HEK293 (cell line): Measurements from ENCODE around the gene PDGFB.

ENCODE experiments used
- GLI2 ChIP-seq: fragments of 450-650 bp; formaldehyde crosslinking; IDR thresholded peaks from 2 replicates; pipeline ENCODE4; 2017; ENCODE audit warnings: missing biosample characterization, missing genetic modification characterization, low read depth, borderline replicate concordance
- INSM2 ChIP-seq: fragments of 450-650 bp; formaldehyde crosslinking; IDR thresholded peaks from 2 replicates; pipeline ENCODE4 v1.5.1; 2016; ENCODE audit warnings: missing biosample characterization, missing genetic modification characterization
- PRDM2 ChIP-seq: fragments of 450-650 bp; formaldehyde crosslinking; IDR thresholded peaks from 2 replicates; pipeline ENCODE4 v1.5.1; 2016; ENCODE audit warnings: missing biosample characterization, missing genetic modification characterization, borderline replicate concordance
- SALL2 ChIP-seq: fragments of 450-650 bp; formaldehyde crosslinking; IDR thresholded peaks from 2 replicates; pipeline ENCODE4 v1.5.0; 2017; ENCODE audit warnings: missing biosample characterization, mild to moderate bottlenecking, missing genetic modification characterization, borderline replicate concordance
- SETDB1 ChIP-seq: IDR thresholded peaks from one replicate; pipeline ENCODE4 v1.6.1; 2017; ENCODE audit warnings: mild to moderate bottlenecking, low read length, moderate library complexity, mixed read lengths; ENCODE audit not compliant: insufficient read length
- ZFHX2 ChIP-seq: fragments of 450-650 bp; formaldehyde crosslinking; conservative IDR thresholded peaks from 2 replicates; pipeline ENCODE4 v1.5.1; 2016; ENCODE audit warnings: missing biosample characterization, missing genetic modification characterization
- ZFP37 ChIP-seq: fragments of 450-650 bp; formaldehyde crosslinking; IDR thresholded peaks from 2 replicates; pipeline ENCODE4 v1.5.1; 2016; ENCODE audit warnings: missing biosample characterization, missing genetic modification characterization
- ZNF114 ChIP-seq: fragments of 450-650 bp; formaldehyde crosslinking; IDR thresholded peaks from 2 replicates; pipeline ENCODE4 v1.5.0; 2017; ENCODE audit warnings: missing biosample characterization, missing genetic modification characterization
- ZNF121 ChIP-seq: fragments of 450-650 bp; formaldehyde crosslinking; IDR thresholded peaks from 2 replicates; pipeline ENCODE4 v1.5.1; 2016; ENCODE audit warnings: missing biosample characterization, missing genetic modification characterization
- ZNF146 ChIP-seq: fragments of 450-650 bp; formaldehyde crosslinking; IDR thresholded peaks from 2 replicates; pipeline ENCODE4 v1.5.1; 2016; ENCODE audit warnings: missing biosample characterization, missing genetic modification characterization
- ZNF2 ChIP-seq: fragments of 450-650 bp; formaldehyde crosslinking; IDR thresholded peaks from 2 replicates; pipeline ENCODE4 v1.5.1; 2016; ENCODE audit warnings: missing biosample characterization, missing genetic modification characterization
- ZNF24 ChIP-seq: fragments of 450-650 bp; formaldehyde crosslinking; IDR thresholded peaks from 2 replicates; pipeline ENCODE4 v1.5.1; 2016; ENCODE audit warnings: missing biosample characterization, missing genetic modification characterization
- ZNF302 ChIP-seq: fragments of 450-650 bp; formaldehyde crosslinking; IDR thresholded peaks from 2 replicates; pipeline ENCODE4 v1.5.1; 2016; ENCODE audit warnings: missing biosample characterization, missing genetic modification characterization, low read depth
- ZNF404 ChIP-seq: fragments of 450-650 bp; formaldehyde crosslinking; IDR thresholded peaks from 2 replicates; pipeline ENCODE4 v1.5.1; 2017; ENCODE audit warnings: missing biosample characterization, missing genetic modification characterization
- ZNF544 ChIP-seq: fragments of 450-650 bp; formaldehyde crosslinking; IDR thresholded peaks from 2 replicates; pipeline ENCODE4 v1.5.0; 2017; ENCODE audit warnings: missing biosample characterization, missing genetic modification characterization
- ZNF548 ChIP-seq: fragments of 450-650 bp; formaldehyde crosslinking; IDR thresholded peaks from 2 replicates; pipeline ENCODE4 v1.5.1; 2016; ENCODE audit warnings: missing biosample characterization, missing genetic modification characterization
- ZNF596 ChIP-seq: fragments of 450-650 bp; IDR thresholded peaks from 2 replicates; pipeline ENCODE4 v1.5.0; 2018; ENCODE audit warnings: missing biosample characterization, mild to moderate bottlenecking, missing genetic modification characterization, moderate library complexity
- ZNF623 ChIP-seq: fragments of 450-650 bp; formaldehyde crosslinking; IDR thresholded peaks from 2 replicates; pipeline ENCODE4 v1.5.1; 2016; ENCODE audit warnings: missing biosample characterization, missing genetic modification characterization
- ZNF639 ChIP-seq: fragments of 450-650 bp; formaldehyde crosslinking; IDR thresholded peaks from 2 replicates; pipeline ENCODE4 v1.5.1; 2016; ENCODE audit warnings: missing biosample characterization, missing genetic modification characterization
- ZNF654 ChIP-seq: fragments of 450-650 bp; formaldehyde crosslinking; IDR thresholded peaks from 2 replicates; pipeline ENCODE4 v1.5.1; 2016; ENCODE audit warnings: low read depth, missing biosample characterization, missing genetic modification characterization
- ZNF701 ChIP-seq: fragments of 450-650 bp; formaldehyde crosslinking; IDR thresholded peaks from 2 replicates; pipeline ENCODE4 v1.5.1; 2016; ENCODE audit warnings: missing biosample characterization, missing genetic modification characterization
- ZNF837 ChIP-seq: fragments of 450-650 bp; formaldehyde crosslinking; IDR thresholded peaks from 2 replicates; pipeline ENCODE4 v1.5.1; 2016; ENCODE audit warnings: missing biosample characterization, missing genetic modification characterization
- ZSCAN16 ChIP-seq: fragments of 450-650 bp; formaldehyde crosslinking; IDR thresholded peaks from 2 replicates; pipeline ENCODE4 v1.5.1; 2016; ENCODE audit warnings: missing biosample characterization, missing genetic modification characterization
- ZSCAN30 ChIP-seq: fragments of 450-650 bp; IDR thresholded peaks from 2 replicates; pipeline ENCODE4 v1.5.1; 2018; ENCODE audit warnings: missing biosample characterization, mild to moderate bottlenecking, missing genetic modification characterization, moderate library complexity
- TF ChIP-seq, protein P1 (sequence below): fragments of 450-650 bp; formaldehyde crosslinking; IDR thresholded peaks from 2 replicates; pipeline ENCODE4 v1.5.1; 2017; ENCODE audit warnings: missing biosample characterization, missing genetic modification characterization
- TF ChIP-seq, protein P2 (sequence below): fragments of 450-650 bp; formaldehyde crosslinking; IDR thresholded peaks from 2 replicates; pipeline ENCODE4 v1.5.1; 2016; ENCODE audit warnings: missing biosample characterization, missing genetic modification characterization
- TF ChIP-seq, protein P3 (sequence below): fragments of 450-650 bp; formaldehyde crosslinking; IDR thresholded peaks from 2 replicates; pipeline ENCODE4 v1.5.1; 2016; ENCODE audit warnings: missing biosample characterization, missing genetic modification characterization

Gene PDGFB

GRCh38 chr22:39240831-39241793 lies 3.7 kb downstream of the PDGFB start (continued):
- no peak for TF ChIP-seq PRDM2 (tag by site-specific recombination)
- TF ChIP-seq ZNF404 (tag by site-specific recombination) = no peak
- TF ChIP-seq ZNF548 (tag by site-specific recombination) = no peak
- no peak for TF ChIP-seq ZNF114 (tag by site-specific recombination)
- TF ChIP-seq ZNF623 (tag by site-specific recombination) = 0 out of 2 replicates have a peak, but pooled peaks have one; percentile 11
- no peak for TF ChIP-seq ZFP37 (tag by site-specific recombination)
- TF ChIP-seq ZNF544 (tag by site-specific recombination) = no peak
- peak; percentile 42; the same call in 1 of the 2 replicates for TF ChIP-seq ZNF596
- TF ChIP-seq GLI2 (tag by site-specific recombination) = no peak
- peak; percentile 91 for TF ChIP-seq ZNF24
- TF ChIP-seq, protein P1, sequence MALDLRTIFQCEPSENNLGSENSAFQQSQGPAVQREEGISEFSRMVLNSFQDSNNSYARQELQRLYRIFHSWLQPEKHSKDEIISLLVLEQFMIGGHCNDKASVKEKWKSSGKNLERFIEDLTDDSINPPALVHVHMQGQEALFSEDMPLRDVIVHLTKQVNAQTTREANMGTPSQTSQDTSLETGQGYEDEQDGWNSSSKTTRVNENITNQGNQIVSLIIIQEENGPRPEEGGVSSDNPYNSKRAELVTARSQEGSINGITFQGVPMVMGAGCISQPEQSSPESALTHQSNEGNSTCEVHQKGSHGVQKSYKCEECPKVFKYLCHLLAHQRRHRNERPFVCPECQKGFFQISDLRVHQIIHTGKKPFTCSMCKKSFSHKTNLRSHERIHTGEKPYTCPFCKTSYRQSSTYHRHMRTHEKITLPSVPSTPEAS (tag by site-specific recombination) = peak; percentile 88
- no peak for TF ChIP-seq ZNF654
- TF ChIP-seq INSM2 (tag by site-specific recombination) = no peak
- TF ChIP-seq, protein P2, sequence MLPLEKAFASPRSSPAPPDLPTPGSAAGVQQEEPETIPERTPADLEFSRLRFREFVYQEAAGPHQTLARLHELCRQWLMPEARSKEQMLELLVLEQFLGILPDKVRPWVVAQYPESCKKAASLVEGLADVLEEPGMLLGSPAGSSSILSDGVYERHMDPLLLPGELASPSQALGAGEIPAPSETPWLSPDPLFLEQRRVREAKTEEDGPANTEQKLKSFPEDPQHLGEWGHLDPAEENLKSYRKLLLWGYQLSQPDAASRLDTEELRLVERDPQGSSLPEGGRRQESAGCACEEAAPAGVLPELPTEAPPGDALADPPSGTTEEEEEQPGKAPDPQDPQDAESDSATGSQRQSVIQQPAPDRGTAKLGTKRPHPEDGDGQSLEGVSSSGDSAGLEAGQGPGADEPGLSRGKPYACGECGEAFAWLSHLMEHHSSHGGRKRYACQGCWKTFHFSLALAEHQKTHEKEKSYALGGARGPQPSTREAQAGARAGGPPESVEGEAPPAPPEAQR (tag by site-specific recombination) = no peak
- TF ChIP-seq ZNF639 (tag by site-specific recombination) = no peak
- no peak for TF ChIP-seq ZSCAN30 (tag by site-specific recombination)
- TF ChIP-seq SETDB1 = no peak
- TF ChIP-seq, protein P3, sequence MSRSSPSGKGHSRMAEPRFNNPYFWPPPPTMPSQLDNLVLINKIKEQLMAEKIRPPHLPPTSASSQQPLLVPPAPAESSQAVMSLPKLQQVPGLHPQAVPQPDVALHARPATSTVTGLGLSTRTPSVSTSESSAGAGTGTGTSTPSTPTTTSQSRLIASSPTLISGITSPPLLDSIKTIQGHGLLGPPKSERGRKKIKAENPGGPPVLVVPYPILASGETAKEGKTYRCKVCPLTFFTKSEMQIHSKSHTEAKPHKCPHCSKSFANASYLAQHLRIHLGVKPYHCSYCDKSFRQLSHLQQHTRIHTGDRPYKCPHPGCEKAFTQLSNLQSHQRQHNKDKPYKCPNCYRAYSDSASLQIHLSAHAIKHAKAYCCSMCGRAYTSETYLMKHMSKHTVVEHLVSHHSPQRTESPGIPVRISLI (tag by site-specific recombination) = no peak
- TF ChIP-seq SALL2 (tag by site-specific recombination) = 0 out of 2 replicates have a peak, but pooled peaks have one; percentile 19
- TF ChIP-seq ZNF146 (tag by site-specific recombination) = no peak
- TF ChIP-seq ZNF121 (tag by site-specific recombination) = no peak
- TF ChIP-seq ZNF837 (tag by site-specific recombination) = no peak
- no peak for TF ChIP-seq ZSCAN16 (tag by site-specific recombination)
- no peak for TF ChIP-seq ZFHX2 (tag by site-specific recombination)
- no peak for TF ChIP-seq ZNF701 (tag by site-specific recombination)
- peak; percentile 38; the same call in 1 of the 2 replicates for TF ChIP-seq ZNF2 (tag by site-specific recombination)
- no peak for TF ChIP-seq ZNF302 (tag by site-specific recombination)
